WTC11 (cell line): ENCODE results near the gene MAGI2.

ENCODE experiments used
- CBFB ChIP-seq: sonication (generic); formaldehyde crosslinking; IDR thresholded peaks from 2 replicates; pipeline ENCODE4 v1.8.1; 2022; ENCODE audit warnings: mild to moderate bottlenecking, low read depth, missing genetic modification reagents
- CREB1 ChIP-seq: sonication (generic); formaldehyde crosslinking; IDR thresholded peaks from 2 replicates; pipeline ENCODE4 v1.8.0; 2023; ENCODE audit warnings: mild to moderate bottlenecking, missing genetic modification reagents
- ETV6 ChIP-seq: sonication (generic); formaldehyde crosslinking; IDR thresholded peaks from 2 replicates; pipeline ENCODE4 v1.8.1; 2022; ENCODE audit warnings: mild to moderate bottlenecking, missing genetic modification reagents
- FOXJ3 ChIP-seq: sonication (generic); formaldehyde crosslinking; IDR thresholded peaks from 2 replicates; pipeline ENCODE4 v1.9.0; 2021; ENCODE audit warnings: missing genetic modification reagents, mild to moderate bottlenecking, borderline replicate concordance
- NR2C2 ChIP-seq: sonication (generic); formaldehyde crosslinking; IDR thresholded peaks from 2 replicates; pipeline ENCODE4 v1.8.0; 2022; ENCODE audit warnings: mild to moderate bottlenecking, missing genetic modification reagents
- RELA ChIP-seq: sonication (generic); formaldehyde crosslinking; IDR thresholded peaks from 2 replicates; pipeline ENCODE4 v1.8.1; 2022; ENCODE audit warnings: missing genetic modification reagents, mild to moderate bottlenecking, borderline replicate concordance
- ZNF121 ChIP-seq: sonication (generic); formaldehyde crosslinking; IDR thresholded peaks from 2 replicates; pipeline ENCODE4 v1.8.0; 2023; ENCODE audit warnings: missing genetic modification reagents
- ZNF232 ChIP-seq: sonication (generic); formaldehyde crosslinking; IDR thresholded peaks from 2 replicates; pipeline ENCODE4 v1.8.0; 2022; ENCODE audit warnings: mild to moderate bottlenecking, missing genetic modification reagents
- TF ChIP-seq, protein P1 (sequence below): sonication (generic); formaldehyde crosslinking; IDR thresholded peaks from 2 replicates; pipeline ENCODE4 v1.8.0; 2022; ENCODE audit warnings: mild to moderate bottlenecking, missing genetic modification reagents
- TF ChIP-seq, protein P2 (sequence below): fragments of 200-600 bp; IDR thresholded peaks from 2 replicates; pipeline ENCODE4 v1.8.0; 2022; ENCODE audit warnings: antibody characterized with exemption
- TF ChIP-seq, protein P3 (sequence below): sonication (generic); formaldehyde crosslinking; IDR thresholded peaks from 2 replicates; pipeline ENCODE4 v1.8.1; 2022; ENCODE audit warnings: low read depth, mild to moderate bottlenecking, moderate library complexity, missing genetic modification reagents, borderline replicate concordance
- TF ChIP-seq, protein P4 (sequence below): sonication (generic); formaldehyde crosslinking; IDR thresholded peaks from 2 replicates; pipeline ENCODE4 v1.8.1; 2022; ENCODE audit warnings: missing genetic modification reagents, borderline replicate concordance
- TF ChIP-seq, protein P5 (sequence below): sonication (generic); formaldehyde crosslinking; IDR thresholded peaks from 2 replicates; pipeline ENCODE4 v1.8.1; 2023; ENCODE audit warnings: mild to moderate bottlenecking, missing genetic modification reagents, moderate library complexity
- TF ChIP-seq, protein P6 (sequence below): sonication (generic); formaldehyde crosslinking; IDR thresholded peaks from 2 replicates; pipeline ENCODE4 v1.8.1; 2023; ENCODE audit warnings: mild to moderate bottlenecking, moderate library complexity, missing genetic modification reagents

DNA sequence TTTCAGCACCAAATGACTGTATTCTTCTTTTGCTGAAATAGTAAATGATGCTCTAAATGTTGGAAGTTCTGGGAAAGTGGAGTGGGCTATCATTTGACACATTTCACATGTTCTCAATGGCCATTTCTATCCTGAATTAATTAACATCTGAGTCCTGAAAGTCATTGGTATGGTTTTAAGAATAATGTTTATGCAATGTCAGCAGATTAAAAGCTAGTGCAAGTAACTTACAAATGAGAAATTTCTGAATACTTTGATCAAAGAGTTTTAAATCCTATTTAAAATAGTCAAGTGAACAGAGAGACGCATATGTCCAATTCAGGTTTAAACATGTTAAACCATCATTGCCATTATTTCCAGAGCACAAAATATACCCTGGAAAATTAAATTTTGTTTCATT lies 1146.8 kb downstream of the MAGI2 start:
- TF ChIP-seq, protein P1, sequence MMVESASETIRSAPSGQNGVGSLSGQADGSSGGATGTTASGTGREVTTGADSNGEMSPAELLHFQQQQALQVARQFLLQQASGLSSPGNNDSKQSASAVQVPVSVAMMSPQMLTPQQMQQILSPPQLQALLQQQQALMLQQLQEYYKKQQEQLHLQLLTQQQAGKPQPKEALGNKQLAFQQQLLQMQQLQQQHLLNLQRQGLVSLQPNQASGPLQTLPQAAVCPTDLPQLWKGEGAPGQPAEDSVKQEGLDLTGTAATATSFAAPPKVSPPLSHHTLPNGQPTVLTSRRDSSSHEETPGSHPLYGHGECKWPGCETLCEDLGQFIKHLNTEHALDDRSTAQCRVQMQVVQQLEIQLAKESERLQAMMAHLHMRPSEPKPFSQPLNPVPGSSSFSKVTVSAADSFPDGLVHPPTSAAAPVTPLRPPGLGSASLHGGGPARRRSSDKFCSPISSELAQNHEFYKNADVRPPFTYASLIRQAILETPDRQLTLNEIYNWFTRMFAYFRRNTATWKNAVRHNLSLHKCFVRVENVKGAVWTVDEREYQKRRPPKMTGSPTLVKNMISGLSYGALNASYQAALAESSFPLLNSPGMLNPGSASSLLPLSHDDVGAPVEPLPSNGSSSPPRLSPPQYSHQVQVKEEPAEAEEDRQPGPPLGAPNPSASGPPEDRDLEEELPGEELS (CRISPR knock-in tag): no peak
- TF ChIP-seq, protein P2, sequence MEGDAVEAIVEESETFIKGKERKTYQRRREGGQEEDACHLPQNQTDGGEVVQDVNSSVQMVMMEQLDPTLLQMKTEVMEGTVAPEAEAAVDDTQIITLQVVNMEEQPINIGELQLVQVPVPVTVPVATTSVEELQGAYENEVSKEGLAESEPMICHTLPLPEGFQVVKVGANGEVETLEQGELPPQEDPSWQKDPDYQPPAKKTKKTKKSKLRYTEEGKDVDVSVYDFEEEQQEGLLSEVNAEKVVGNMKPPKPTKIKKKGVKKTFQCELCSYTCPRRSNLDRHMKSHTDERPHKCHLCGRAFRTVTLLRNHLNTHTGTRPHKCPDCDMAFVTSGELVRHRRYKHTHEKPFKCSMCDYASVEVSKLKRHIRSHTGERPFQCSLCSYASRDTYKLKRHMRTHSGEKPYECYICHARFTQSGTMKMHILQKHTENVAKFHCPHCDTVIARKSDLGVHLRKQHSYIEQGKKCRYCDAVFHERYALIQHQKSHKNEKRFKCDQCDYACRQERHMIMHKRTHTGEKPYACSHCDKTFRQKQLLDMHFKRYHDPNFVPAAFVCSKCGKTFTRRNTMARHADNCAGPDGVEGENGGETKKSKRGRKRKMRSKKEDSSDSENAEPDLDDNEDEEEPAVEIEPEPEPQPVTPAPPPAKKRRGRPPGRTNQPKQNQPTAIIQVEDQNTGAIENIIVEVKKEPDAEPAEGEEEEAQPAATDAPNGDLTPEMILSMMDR: no peak
- TF ChIP-seq, protein P3, sequence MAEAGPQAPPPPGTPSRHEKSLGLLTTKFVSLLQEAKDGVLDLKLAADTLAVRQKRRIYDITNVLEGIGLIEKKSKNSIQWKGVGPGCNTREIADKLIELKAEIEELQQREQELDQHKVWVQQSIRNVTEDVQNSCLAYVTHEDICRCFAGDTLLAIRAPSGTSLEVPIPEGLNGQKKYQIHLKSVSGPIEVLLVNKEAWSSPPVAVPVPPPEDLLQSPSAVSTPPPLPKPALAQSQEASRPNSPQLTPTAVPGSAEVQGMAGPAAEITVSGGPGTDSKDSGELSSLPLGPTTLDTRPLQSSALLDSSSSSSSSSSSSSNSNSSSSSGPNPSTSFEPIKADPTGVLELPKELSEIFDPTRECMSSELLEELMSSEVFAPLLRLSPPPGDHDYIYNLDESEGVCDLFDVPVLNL (CRISPR knock-in tag): no peak
- TF ChIP-seq FOXJ3 (CRISPR knock-in tag) (no peak), RELA (CRISPR knock-in tag) (no peak), ZNF121 (CRISPR knock-in tag) (no peak), ZNF232 (CRISPR knock-in tag) (no peak), CBFB (CRISPR knock-in tag) (no peak), CREB1 (no peak), ETV6 (CRISPR knock-in tag) (no peak), NR2C2 (no peak)
- TF ChIP-seq, protein P4, sequence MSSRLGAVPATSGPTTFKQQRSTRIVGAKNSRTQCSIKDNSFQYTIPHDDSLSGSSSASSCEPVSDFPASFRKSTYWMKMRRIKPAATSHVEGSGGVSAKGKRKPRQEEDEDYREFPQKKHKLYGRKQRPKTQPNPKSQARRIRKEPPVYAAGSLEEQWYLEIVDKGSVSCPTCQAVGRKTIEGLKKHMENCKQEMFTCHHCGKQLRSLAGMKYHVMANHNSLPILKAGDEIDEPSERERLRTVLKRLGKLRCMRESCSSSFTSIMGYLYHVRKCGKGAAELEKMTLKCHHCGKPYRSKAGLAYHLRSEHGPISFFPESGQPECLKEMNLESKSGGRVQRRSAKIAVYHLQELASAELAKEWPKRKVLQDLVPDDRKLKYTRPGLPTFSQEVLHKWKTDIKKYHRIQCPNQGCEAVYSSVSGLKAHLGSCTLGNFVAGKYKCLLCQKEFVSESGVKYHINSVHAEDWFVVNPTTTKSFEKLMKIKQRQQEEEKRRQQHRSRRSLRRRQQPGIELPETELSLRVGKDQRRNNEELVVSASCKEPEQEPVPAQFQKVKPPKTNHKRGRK (CRISPR knock-in tag): no peak
- TF ChIP-seq, protein P5, sequence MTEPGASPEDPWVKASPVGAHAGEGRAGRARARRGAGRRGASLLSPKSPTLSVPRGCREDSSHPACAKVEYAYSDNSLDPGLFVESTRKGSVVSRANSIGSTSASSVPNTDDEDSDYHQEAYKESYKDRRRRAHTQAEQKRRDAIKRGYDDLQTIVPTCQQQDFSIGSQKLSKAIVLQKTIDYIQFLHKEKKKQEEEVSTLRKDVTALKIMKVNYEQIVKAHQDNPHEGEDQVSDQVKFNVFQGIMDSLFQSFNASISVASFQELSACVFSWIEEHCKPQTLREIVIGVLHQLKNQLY (CRISPR knock-in tag): no peak
- TF ChIP-seq, protein P6, sequence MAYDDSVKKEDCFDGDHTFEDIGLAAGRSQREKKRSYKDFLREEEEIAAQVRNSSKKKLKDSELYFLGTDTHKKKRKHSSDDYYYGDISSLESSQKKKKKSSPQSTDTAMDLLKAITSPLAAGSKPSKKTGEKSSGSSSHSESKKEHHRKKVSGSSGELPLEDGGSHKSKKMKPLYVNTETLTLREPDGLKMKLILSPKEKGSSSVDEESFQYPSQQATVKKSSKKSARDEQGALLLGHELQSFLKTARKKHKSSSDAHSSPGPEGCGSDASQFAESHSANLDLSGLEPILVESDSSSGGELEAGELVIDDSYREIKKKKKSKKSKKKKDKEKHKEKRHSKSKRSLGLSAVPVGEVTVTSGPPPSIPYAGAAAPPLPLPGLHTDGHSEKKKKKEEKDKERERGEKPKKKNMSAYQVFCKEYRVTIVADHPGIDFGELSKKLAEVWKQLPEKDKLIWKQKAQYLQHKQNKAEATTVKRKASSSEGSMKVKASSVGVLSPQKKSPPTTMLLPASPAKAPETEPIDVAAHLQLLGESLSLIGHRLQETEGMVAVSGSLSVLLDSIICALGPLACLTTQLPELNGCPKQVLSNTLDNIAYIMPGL (CRISPR knock-in tag): no peak
